ENCODE results near the gene URI1.

DNA sequence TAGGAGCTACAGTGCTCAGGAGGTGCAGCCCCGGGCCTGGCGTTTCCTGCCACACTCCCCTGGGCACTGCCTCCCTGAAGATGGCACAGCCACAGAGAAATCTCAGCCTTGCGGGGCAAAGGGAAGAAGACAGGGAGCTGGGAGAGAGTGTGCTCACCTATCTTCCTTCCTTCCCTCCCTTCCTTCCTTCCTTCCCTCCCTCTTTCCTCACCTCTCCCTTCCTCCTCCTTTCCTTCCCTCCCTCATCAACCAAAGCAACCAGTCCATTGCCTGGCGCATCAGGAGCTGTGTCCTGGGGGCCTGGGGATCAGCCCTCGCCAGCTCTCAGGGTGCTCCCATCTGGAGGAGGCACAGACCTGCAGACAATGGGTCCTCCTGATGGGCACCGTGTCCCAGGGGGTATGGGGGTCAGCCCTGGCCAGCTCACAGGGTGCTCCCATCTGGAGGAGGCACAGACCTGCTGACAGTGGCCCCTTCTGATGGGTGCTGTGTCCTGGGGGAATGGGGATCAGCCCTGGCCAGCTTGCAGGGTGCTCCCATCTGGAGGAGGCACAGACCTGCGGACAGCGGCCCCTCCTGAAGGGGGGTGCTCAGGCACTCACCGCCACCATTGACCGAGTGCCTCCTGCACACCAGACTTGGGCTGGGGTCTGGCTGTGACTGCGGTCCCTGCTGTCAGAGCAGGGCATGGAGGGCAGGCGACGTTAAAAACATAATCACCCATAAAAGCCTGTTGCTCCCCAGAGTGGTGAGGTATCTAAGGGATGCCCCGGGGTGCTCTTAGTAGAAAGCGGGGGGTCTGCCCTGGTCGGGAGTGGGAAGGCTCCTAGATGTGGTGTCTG, 120.2 kb downstream of the URI1 start:
- TF ChIP-seq, protein P1, sequence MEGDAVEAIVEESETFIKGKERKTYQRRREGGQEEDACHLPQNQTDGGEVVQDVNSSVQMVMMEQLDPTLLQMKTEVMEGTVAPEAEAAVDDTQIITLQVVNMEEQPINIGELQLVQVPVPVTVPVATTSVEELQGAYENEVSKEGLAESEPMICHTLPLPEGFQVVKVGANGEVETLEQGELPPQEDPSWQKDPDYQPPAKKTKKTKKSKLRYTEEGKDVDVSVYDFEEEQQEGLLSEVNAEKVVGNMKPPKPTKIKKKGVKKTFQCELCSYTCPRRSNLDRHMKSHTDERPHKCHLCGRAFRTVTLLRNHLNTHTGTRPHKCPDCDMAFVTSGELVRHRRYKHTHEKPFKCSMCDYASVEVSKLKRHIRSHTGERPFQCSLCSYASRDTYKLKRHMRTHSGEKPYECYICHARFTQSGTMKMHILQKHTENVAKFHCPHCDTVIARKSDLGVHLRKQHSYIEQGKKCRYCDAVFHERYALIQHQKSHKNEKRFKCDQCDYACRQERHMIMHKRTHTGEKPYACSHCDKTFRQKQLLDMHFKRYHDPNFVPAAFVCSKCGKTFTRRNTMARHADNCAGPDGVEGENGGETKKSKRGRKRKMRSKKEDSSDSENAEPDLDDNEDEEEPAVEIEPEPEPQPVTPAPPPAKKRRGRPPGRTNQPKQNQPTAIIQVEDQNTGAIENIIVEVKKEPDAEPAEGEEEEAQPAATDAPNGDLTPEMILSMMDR (IDR thresholded peaks at IDR 0.05 in 8 of 11, conservative IDR thresholded peaks at IDR 0.05 in 3 of 11): no peak
- TF ChIP-seq POLR2A (IDR thresholded peaks at IDR 0.05): no peak

All from spleen (tissue), 7 donors.